Measurements from ENCODE around the gene TENM4.

Gene TENM4

GRCh38 chr11:78870655-78871054, 570.2 kb downstream of the TENM4 start:
- H3K27me3 ChIP-seq (ENCODE audit: low read depth, low read length): no peaks in the 10 kb centered on the region

GRCh38 chr11:78869293-78869692, 571.5 kb downstream of the TENM4 start:
- Histone ChIP-seq H3K4me3 (ENCODE audit: low read depth in 1 of 2, low read length in 2 of 2) (no peak overlapping the region), H3K27me3 (ENCODE audit: low read depth, low read length) (no peaks in the 10 kb centered on the region), H3K27ac (ENCODE audit: low read length) (no peak overlapping the region), H3K4me1 (ENCODE audit: control insufficient read depth in 1 of 2, insufficient read depth in 2 of 2, low read length in 2 of 2) (no peaks in the 10 kb centered on the region), H3K36me3 (ENCODE audit: control insufficient read depth in 1 of 2, insufficient read depth in 2 of 2, low read length in 2 of 2) (no peaks in the 10 kb centered on the region), H3K9me3 (ENCODE audit: control insufficient read depth in 1 of 2, low read length in 2 of 2) (no peaks in the 10 kb centered on the region)

More at GRCh38 chr11:78870655-78871054, 570.2 kb downstream of the TENM4 start:
- no peaks in the 10 kb centered on the region for H3K4me1 ChIP-seq (ENCODE audit: control insufficient read depth in 1 of 2, insufficient read depth in 2 of 2, low read length in 2 of 2)
- no peak overlapping the region for H3K27ac ChIP-seq (ENCODE audit: low read length)
- no peaks in the 10 kb centered on the region for H3K36me3 ChIP-seq (ENCODE audit: control insufficient read depth in 1 of 2, insufficient read depth in 2 of 2, low read length in 2 of 2)
- H3K4me3 ChIP-seq (ENCODE audit: low read depth in 1 of 2, low read length in 2 of 2): no peak overlapping the region
- H3K9me3 ChIP-seq (ENCODE audit: control insufficient read depth in 1 of 2, low read length in 2 of 2): no peaks in the 10 kb centered on the region

- H3K36me3 ChIP-seq (ENCODE audit: control insufficient read depth in 1 of 2, insufficient read depth in 2 of 2, low read length in 2 of 2): no peaks in the 10 kb centered on the region
- no peak overlapping the region for H3K4me3 ChIP-seq (ENCODE audit: low read depth in 1 of 2, low read length in 2 of 2)
- no peak overlapping the region for H3K27ac ChIP-seq (ENCODE audit: low read length)
- no peaks in the 10 kb centered on the region for H3K4me1 ChIP-seq (ENCODE audit: control insufficient read depth in 1 of 2, insufficient read depth in 2 of 2, low read length in 2 of 2)
- no peaks in the 10 kb centered on the region for H3K27me3 ChIP-seq (ENCODE audit: low read depth, low read length)
- H3K9me3 ChIP-seq (ENCODE audit: control insufficient read depth in 1 of 2, low read length in 2 of 2): no peaks in the 10 kb centered on the region
These were observed 572.3 kb downstream of the TENM4 start for GRCh38 chr11:78868563-78868962.

GRCh38 chr11:78860720-78861422, 580.0 kb downstream of the TENM4 start:
- no peak overlapping the region for H3K4me3 ChIP-seq (ENCODE audit: low read depth in 1 of 2, low read length in 2 of 2)
- no peaks in the 10 kb centered on the region for H3K36me3 ChIP-seq (ENCODE audit: control insufficient read depth in 1 of 2, insufficient read depth in 2 of 2, low read length in 2 of 2)
- no peak overlapping the region for H3K27ac ChIP-seq (ENCODE audit: low read length)

GRCh38 chr11:78857688-78858087, 583.1 kb downstream of the TENM4 start:
- Histone ChIP-seq H3K4me3 (ENCODE audit: low read depth in 1 of 2, low read length in 2 of 2) (no peak overlapping the region), H3K9me3 (ENCODE audit: control insufficient read depth in 1 of 2, low read length in 2 of 2) (no peaks in the 10 kb centered on the region), H3K27ac (ENCODE audit: low read length) (no peak overlapping the region), H3K27me3 (ENCODE audit: low read depth, low read length) (no peaks in the 10 kb centered on the region), H3K4me1 (ENCODE audit: control insufficient read depth in 1 of 2, insufficient read depth in 2 of 2, low read length in 2 of 2) (no peaks in the 10 kb centered on the region), H3K36me3 (ENCODE audit: control insufficient read depth in 1 of 2, insufficient read depth in 2 of 2, low read length in 2 of 2) (no peaks in the 10 kb centered on the region)

More at GRCh38 chr11:78860720-78861422, 580.0 kb downstream of the TENM4 start:
- Histone ChIP-seq H3K4me1 (ENCODE audit: control insufficient read depth in 1 of 2, insufficient read depth in 2 of 2, low read length in 2 of 2) (no peaks in the 10 kb centered on the region), H3K27me3 (ENCODE audit: low read depth, low read length) (no peaks in the 10 kb centered on the region), H3K9me3 (ENCODE audit: control insufficient read depth in 1 of 2, low read length in 2 of 2) (no peaks in the 10 kb centered on the region)

GRCh38 chr11:78856211-78856610, 584.6 kb downstream of the TENM4 start:
- no peaks in the 10 kb centered on the region for H3K9me3 ChIP-seq (ENCODE audit: control insufficient read depth in 1 of 2, low read length in 2 of 2)
- no peaks in the 10 kb centered on the region for H3K27me3 ChIP-seq (ENCODE audit: low read depth, low read length)
- H3K36me3 ChIP-seq (ENCODE audit: control insufficient read depth in 1 of 2, insufficient read depth in 2 of 2, low read length in 2 of 2): no peaks in the 10 kb centered on the region
- H3K27ac ChIP-seq (ENCODE audit: low read length): no peak overlapping the region
- no peaks in the 10 kb centered on the region for H3K4me1 ChIP-seq (ENCODE audit: control insufficient read depth in 1 of 2, insufficient read depth in 2 of 2, low read length in 2 of 2)
- no peak overlapping the region for H3K4me3 ChIP-seq (ENCODE audit: low read depth in 1 of 2, low read length in 2 of 2)

- no peaks in the 10 kb centered on the region for H3K27me3 ChIP-seq (ENCODE audit: low read depth, low read length)
- no peak overlapping the region for H3K27ac ChIP-seq (ENCODE audit: low read length)
- no peak overlapping the region for H3K4me3 ChIP-seq (ENCODE audit: low read depth in 1 of 2, low read length in 2 of 2)
- no peaks in the 10 kb centered on the region for H3K36me3 ChIP-seq (ENCODE audit: control insufficient read depth in 1 of 2, insufficient read depth in 2 of 2, low read length in 2 of 2)
- H3K9me3 ChIP-seq (ENCODE audit: control insufficient read depth in 1 of 2, low read length in 2 of 2): no peaks in the 10 kb centered on the region
- H3K4me1 ChIP-seq (ENCODE audit: control insufficient read depth in 1 of 2, insufficient read depth in 2 of 2, low read length in 2 of 2): no peaks in the 10 kb centered on the region
These were observed 585.7 kb downstream of the TENM4 start for GRCh38 chr11:78855116-78855515.

- no peak overlapping the region for H3K4me3 ChIP-seq (ENCODE audit: low read depth in 1 of 2, low read length in 2 of 2)
- no peaks in the 10 kb centered on the region for H3K27me3 ChIP-seq (ENCODE audit: low read depth, low read length)
- no peaks in the 10 kb centered on the region for H3K9me3 ChIP-seq (ENCODE audit: control insufficient read depth in 1 of 2, low read length in 2 of 2)
- no peaks in the 10 kb centered on the region for H3K36me3 ChIP-seq (ENCODE audit: control insufficient read depth in 1 of 2, insufficient read depth in 2 of 2, low read length in 2 of 2)
- H3K4me1 ChIP-seq (ENCODE audit: control insufficient read depth in 1 of 2, insufficient read depth in 2 of 2, low read length in 2 of 2): no peaks in the 10 kb centered on the region
- no peak overlapping the region for H3K27ac ChIP-seq (ENCODE audit: low read length)
These were observed 587.3 kb downstream of the TENM4 start for GRCh38 chr11:78853521-78853920.

- H3K36me3 ChIP-seq (ENCODE audit: control insufficient read depth in 1 of 2, insufficient read depth in 2 of 2, low read length in 2 of 2): no peaks in the 10 kb centered on the region
- H3K9me3 ChIP-seq (ENCODE audit: control insufficient read depth in 1 of 2, low read length in 2 of 2): no peaks in the 10 kb centered on the region
- no peak overlapping the region for H3K27ac ChIP-seq (ENCODE audit: low read length)
- H3K4me3 ChIP-seq (ENCODE audit: low read depth in 1 of 2, low read length in 2 of 2): no peak overlapping the region
- no peaks in the 10 kb centered on the region for H3K27me3 ChIP-seq (ENCODE audit: low read depth, low read length)
- H3K4me1 ChIP-seq (ENCODE audit: control insufficient read depth in 1 of 2, insufficient read depth in 2 of 2, low read length in 2 of 2): no peaks in the 10 kb centered on the region
These were observed 588.8 kb downstream of the TENM4 start for GRCh38 chr11:78851878-78852586.

- no peaks in the 10 kb centered on the region for H3K36me3 ChIP-seq (ENCODE audit: control insufficient read depth in 1 of 2, insufficient read depth in 2 of 2, low read length in 2 of 2)
- H3K27ac ChIP-seq (ENCODE audit: low read length): no peak overlapping the region
- no peak overlapping the region for H3K4me3 ChIP-seq (ENCODE audit: low read depth in 1 of 2, low read length in 2 of 2)
- H3K9me3 ChIP-seq (ENCODE audit: control insufficient read depth in 1 of 2, low read length in 2 of 2): no peaks in the 10 kb centered on the region
- H3K4me1 ChIP-seq (ENCODE audit: control insufficient read depth in 1 of 2, insufficient read depth in 2 of 2, low read length in 2 of 2): no peaks in the 10 kb centered on the region
- no peaks in the 10 kb centered on the region for H3K27me3 ChIP-seq (ENCODE audit: low read depth, low read length)
These were observed 590.8 kb downstream of the TENM4 start for GRCh38 chr11:78850078-78850477.

GRCh38 chr11:78846269-78846668, 594.6 kb downstream of the TENM4 start:
- no peaks in the 10 kb centered on the region for H3K36me3 ChIP-seq (ENCODE audit: control insufficient read depth in 1 of 2, insufficient read depth in 2 of 2, low read length in 2 of 2)
- no peaks in the 10 kb centered on the region for H3K4me1 ChIP-seq (ENCODE audit: control insufficient read depth in 1 of 2, insufficient read depth in 2 of 2, low read length in 2 of 2)
- H3K4me3 ChIP-seq (ENCODE audit: low read depth in 1 of 2, low read length in 2 of 2): no peak overlapping the region
- H3K9me3 ChIP-seq (ENCODE audit: control insufficient read depth in 1 of 2, low read length in 2 of 2): no peaks in the 10 kb centered on the region
- H3K27ac ChIP-seq (ENCODE audit: low read length): no peak overlapping the region
- no peaks in the 10 kb centered on the region for H3K27me3 ChIP-seq (ENCODE audit: low read depth, low read length)

All from muscle layer of duodenum (tissue), 2 donors.